ENCODE data around the gene XYLT1. TPM values are rescaled to one million over a fixed set of nuclear protein-coding genes. Genes with fewer than 3 reads are reported as not detected.

The XYLT1 gene
- polyA plus RNA-seq, 1 of the 3 experiments (the other 2 are of a cell fraction): 17.6 TPM

DNA sequence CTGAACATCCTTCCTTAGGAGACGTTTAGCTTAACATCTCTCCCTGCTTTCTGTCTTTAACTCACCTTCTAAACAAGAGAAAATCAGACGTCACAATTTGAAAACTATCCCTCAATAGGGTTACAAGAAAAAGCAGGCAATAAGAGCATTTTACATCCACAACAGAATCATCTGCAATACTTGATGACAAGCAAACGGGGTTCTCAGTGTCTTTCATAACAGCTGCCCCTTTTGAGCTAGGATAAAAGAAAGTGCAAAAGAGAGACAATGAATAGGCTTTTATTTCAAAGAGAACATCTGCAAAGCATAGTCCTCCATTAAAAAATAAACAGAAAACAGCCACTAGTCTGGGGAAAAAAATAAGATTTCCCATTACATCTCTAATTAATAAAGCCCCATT, 13.2 kb downstream of the XYLT1 start (continued):
- TF ChIP-seq, protein P1, sequence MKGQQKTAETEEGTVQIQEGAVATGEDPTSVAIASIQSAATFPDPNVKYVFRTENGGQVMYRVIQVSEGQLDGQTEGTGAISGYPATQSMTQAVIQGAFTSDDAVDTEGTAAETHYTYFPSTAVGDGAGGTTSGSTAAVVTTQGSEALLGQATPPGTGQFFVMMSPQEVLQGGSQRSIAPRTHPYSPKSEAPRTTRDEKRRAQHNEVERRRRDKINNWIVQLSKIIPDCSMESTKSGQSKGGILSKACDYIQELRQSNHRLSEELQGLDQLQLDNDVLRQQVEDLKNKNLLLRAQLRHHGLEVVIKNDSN (IDR thresholded peaks at IDR 0.05; ENCODE audit: borderline replicate concordance, low read depth): no peak
- TF ChIP-seq, protein P2, sequence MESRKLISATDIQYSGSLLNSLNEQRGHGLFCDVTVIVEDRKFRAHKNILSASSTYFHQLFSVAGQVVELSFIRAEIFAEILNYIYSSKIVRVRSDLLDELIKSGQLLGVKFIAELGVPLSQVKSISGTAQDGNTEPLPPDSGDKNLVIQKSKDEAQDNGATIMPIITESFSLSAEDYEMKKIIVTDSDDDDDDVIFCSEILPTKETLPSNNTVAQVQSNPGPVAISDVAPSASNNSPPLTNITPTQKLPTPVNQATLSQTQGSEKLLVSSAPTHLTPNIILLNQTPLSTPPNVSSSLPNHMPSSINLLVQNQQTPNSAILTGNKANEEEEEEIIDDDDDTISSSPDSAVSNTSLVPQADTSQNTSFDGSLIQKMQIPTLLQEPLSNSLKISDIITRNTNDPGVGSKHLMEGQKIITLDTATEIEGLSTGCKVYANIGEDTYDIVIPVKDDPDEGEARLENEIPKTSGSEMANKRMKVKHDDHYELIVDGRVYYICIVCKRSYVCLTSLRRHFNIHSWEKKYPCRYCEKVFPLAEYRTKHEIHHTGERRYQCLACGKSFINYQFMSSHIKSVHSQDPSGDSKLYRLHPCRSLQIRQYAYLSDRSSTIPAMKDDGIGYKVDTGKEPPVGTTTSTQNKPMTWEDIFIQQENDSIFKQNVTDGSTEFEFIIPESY (IDR thresholded peaks at IDR 0.05; ENCODE audit: borderline replicate concordance, low read depth): no peak
- TF ChIP-seq MEF2A (IDR thresholded peaks at IDR 0.05; ENCODE audit: borderline replicate concordance, low read depth) (no peak), TEAD4 (IDR thresholded peaks at IDR 0.05; ENCODE audit: borderline replicate concordance, insufficient read depth) (no peak), POLR2AphosphoS5 (IDR thresholded peaks at IDR 0.05; ENCODE audit: low read depth, low read length) (no peak), EZH2phosphoT487 (IDR thresholded peaks at IDR 0.05; ENCODE audit: borderline replicate concordance, low read depth) (no peak), RAD21 (IDR thresholded peaks at IDR 0.05; ENCODE audit: low read length) (no peak)

GRCh38 chr16:17454162-17454730, 16.5 kb downstream of the XYLT1 start:
- WGBS (ENCODE audit: low lambda C conversion rate): 84% methylated on average over 4 of the region's 4 CpGs
- H4K20me1 ChIP-seq (ENCODE audit: insufficient read depth): peaks cover 99% of the 10 kb centered on the region
- H3K36me3 ChIP-seq (replicated peaks in 1 of 2; ENCODE audit: control insufficient read depth in 1 of 2, insufficient read depth in 2 of 2, low read length in 1 of 2): peaks cover 0 to 52% of the 10 kb centered on the region in 2 experiments
- peaks cover 27% of the 10 kb centered on the region for H3F3A ChIP-seq (replicated peaks; ENCODE audit: insufficient read depth)
- ChIA-PET POLR2A (interaction anchor here (2.1 kb wide), 1 partner anchor 13 kb away, joined by 6 read pairs; no protein-coding TSS in a partner anchor), CTCF (interaction anchor here (1.0 to 1.8 kb wide), 3 partner anchors 10 to 14 kb away, joined by 3 to 6 read pairs (median 5); no protein-coding TSS in a partner anchor)
- no peak for DNase-seq
- no peaks in the 10 kb centered on the region for H3K27me3 ChIP-seq (ENCODE audit: insufficient read depth)
- no peak for TF ChIP-seq REST (IDR thresholded peaks at IDR 0.05; ENCODE audit: low read depth, low read length)
- no peak for TF ChIP-seq MEF2A (IDR thresholded peaks at IDR 0.05; ENCODE audit: borderline replicate concordance, low read depth)
- no peak overlapping the region for H3K9ac ChIP-seq
- no peaks in the 10 kb centered on the region for H3K9me3 ChIP-seq
- no peak overlapping the region for H3K27ac ChIP-seq (ENCODE audit: low read depth in 2 of 2, low read length in 1 of 2)
- no peak overlapping the region for H2AFZ ChIP-seq (ENCODE audit: low read depth)
- 0 out of 2 replicates have a peak overlapping the region, but pooled peaks have one; percentile 25 for H3K4me2 ChIP-seq
- H3K4me3 ChIP-seq (ENCODE audit: low read depth in 2 of 2, low read length in 1 of 2): no peak overlapping the region
- H3K9me2 ChIP-seq: no peaks in the 10 kb centered on the region
- H3K79me2 ChIP-seq (ENCODE audit: insufficient read depth): peaks cover 100% of the 10 kb centered on the region
- peaks cover 0 to 12% of the 10 kb centered on the region in 2 experiments; a peak in 1 of 4 replicates for H3K4me1 ChIP-seq (ENCODE audit: control insufficient read depth in 1 of 2, insufficient read depth in 2 of 2, low read depth in 1 of 2, low read length in 1 of 2)

All from SK-N-SH (cell line).